NCI-H2171 (cell line): ENCODE data around the gene PRR14L.
A peak's percentile ranks its signal among the peaks of the same experiment; 100 is the strongest.
"Not testable (repeated sequence)": the region's sequence is repeated elsewhere in the genome, so short reads cannot be mapped to it uniquely, and the experiment has no call there.

ENCODE experiments used
- DNase-seq: peaks from one replicate; lab custom pipeline; 2025; lab: John Stamatoyannopoulos, UW

PRR14L gene

GRCh38 chr22:31681349-31682345, 68.3 kb downstream of the PRR14L start:
- no peak for DNase-seq

- no peak for DNase-seq
Measured at GRCh38 chr22:31680861-31681341, 69.0 kb downstream of the PRR14L start.

GRCh38 chr22:31678748-31679147, 71.2 kb downstream of the PRR14L start:
- DNase-seq: no peak

DNA sequence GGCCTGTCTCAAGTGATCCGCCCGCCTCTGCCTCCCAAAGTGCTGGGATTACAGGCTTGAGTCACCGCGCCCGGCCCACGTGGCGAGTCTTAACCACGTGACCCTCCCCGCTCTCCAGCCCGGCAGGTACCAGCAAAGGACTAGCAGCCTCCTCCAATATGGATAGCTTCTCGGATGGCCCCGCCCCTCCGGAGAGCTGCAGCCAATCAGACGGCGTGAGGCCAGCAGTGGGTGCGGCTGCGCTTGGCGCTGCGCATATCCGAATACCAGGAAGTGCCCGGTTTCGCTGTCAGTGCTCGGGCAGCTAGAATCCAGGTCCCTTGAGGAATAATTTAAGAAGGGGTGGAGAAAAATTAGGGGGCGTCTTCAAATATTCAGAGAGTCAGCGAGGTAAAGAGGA, 73.2 kb downstream of the PRR14L start:
- peak; percentile 80 for DNase-seq

DNA sequence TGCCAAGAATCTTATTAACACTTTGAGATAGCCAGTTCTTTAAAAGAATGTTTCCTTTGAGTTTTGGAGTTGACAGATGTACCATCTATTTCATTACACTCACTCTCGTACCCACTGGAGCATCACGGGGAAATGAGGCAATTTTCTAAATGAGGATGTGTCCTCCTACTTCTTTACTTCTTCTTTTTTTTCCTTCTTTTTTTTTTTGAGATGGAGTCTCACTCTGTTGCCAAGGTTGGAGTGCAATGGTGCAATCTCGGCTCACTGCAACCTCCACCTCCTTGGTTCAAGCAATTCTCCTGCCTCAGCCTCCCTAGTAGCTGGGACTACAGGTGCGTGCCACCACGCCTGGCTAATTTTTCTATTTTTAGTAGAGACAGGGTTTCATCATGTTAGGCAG, 75.7 kb downstream of the PRR14L start:
- not testable (repeated sequence) for DNase-seq

- DNase-seq: not testable (repeated sequence)
Measured at GRCh38 chr22:31668849-31669248, 81.1 kb downstream of the PRR14L start.

- no peak for DNase-seq
Measured at GRCh38 chr22:31662668-31663037, 87.3 kb downstream of the PRR14L start.

DNA sequence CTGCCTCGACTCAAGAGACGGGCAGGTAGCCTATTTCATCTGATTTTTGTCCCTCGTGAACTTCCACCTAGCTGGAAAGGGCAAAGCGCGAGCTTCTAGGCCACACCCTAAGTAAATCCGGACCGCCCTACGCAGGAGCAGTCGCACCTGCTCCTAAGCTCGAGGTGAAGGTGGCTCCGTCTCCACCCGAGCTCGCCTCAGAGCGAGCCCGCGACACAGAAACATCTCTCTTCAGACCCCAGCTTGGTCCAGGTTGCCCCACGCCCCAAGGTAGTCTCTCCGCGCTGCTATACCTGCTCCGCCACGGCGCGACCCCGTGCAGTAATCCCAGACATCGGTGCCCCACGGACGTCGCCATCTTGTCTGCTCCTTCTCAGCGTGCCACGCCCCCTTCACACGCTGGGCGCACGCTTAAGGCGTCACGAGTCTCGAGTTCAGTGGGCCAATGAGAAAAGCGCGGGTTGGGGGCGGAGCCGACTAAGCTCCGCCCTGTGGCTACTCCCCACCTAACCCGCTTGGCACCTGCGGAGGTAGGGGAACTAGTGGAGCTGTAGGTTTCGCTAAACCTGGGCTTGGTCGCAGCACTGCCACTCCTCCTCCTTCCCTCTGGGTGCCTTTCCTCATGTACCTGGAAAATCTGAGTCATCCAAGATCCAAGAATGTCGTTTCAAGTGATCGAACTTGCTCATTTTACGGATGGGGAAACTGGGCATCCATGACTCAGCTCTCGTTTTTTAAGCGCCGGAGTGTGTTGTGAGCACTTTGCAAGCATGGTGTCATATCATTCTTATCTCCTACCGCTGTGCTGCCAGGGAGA, 87.9 kb downstream of the PRR14L start, which contains the start of gene PISD:
Gene PISD (minus strand): TSS at position 365 of the 817 bp plus-strand sequence. CDS start 7 bp downstream, at position 358.
- peak; percentile 97 for DNase-seq

GRCh38 chr22:31660860-31661341, 89.0 kb downstream of the PRR14L start:
- DNase-seq: not testable (repeated sequence)

DNA sequence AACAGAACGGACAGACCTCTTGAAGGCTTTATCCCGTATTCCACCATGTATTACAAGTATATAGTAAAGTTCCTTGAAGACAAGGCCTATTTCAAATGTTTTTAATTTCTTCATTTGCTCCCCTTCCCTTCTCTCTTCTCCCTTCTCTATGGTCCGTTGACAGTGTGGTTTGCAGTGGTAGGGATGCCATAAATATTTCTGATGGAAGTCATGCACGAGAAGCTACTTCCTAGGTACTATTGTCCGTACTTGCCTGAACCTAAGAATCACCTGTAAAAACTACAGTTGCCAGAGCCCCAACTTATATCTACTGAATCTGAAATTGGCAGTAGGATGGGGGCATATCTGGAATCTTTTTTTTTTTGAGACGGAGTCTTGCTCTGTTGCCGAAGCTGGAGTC, 90.7 kb downstream of the PRR14L start:
- DNase-seq: no peak

DNA sequence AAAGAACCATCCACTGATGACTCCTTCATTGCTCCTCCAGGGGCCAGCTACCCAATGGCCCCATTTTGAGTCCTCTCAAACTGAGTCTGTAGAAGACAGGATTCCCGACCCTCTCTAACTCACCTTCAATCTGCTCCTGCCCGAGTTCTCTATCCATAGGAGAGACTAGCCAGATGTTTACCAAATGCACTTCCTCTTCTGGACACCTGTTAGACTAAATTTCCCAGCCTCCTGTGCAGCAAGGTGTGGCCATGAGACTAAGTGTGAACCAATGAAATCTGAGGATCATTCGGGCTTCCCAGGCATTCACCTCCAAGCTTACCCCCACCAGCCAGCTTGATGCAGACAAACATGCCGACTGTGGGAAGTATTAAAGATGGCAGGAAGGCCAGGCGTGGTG, 95.5 kb downstream of the PRR14L start:
- DNase-seq: no peak

- no peak for DNase-seq
Measured at GRCh38 chr22:31653944-31654343, 96.0 kb downstream of the PRR14L start.

GRCh38 chr22:31652911-31653684, 96.8 kb downstream of the PRR14L start:
- DNase-seq: no peak

GRCh38 chr22:31652088-31652487, 97.8 kb downstream of the PRR14L start:
- no peak for DNase-seq

GRCh38 chr22:31651664-31652063, 98.3 kb downstream of the PRR14L start:
- DNase-seq: no peak

DNA sequence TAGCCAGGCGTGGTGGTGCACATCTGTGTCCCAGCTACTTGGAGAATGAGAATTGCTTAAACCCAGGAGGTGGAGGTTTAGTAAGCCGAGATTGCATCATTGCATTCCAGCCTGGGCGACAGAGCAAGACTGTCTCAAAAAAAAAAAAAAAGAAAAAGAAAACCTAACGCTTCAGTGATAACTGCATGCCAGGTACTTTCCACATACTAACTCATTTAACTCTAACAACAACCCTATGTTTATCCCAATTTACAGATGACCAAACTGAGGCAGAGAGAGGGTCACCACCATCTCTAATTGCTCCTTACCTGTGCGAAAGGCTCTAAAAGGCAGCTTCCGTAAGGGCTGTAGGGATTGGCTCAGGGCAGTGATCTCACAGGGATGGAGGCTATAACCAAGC, 99.5 kb downstream of the PRR14L start:
- DNase-seq: no peak

DNA sequence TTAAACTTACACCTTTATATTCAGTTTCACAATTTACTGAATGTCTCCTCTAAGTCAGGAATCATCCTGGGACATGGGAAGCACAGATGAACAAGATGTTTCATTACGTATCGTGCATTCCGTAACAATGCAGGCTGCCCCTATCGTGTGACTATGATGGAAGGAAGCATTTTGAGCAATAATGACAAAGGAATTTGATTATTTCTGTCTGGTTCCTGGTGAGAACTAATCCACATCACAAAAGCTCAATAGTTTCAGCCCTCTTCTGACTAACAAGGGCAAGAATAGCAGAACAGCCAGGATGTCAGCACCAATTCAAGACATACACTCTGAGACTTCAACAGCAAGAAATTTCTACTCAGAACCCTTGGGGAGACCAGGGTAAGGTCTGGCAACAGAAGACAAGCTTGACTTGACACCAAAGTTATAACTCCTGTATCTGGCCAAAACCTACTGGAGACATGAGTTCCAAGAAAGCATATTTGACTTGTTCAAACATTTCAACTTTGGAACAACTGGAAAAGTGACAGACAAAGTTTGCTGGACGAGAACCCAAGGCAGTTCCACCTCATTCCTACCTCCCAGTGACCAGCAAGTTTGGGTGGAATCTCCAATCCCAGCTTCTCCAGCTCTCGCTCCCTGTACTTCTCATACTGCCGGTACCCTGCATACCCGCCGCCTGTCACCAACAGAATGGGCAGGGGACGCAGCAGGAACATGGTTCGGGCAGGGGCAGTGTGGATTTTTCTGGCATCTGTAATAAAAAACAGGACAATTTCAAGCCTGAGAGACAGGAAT, 102.2 kb downstream of the PRR14L start:
- DNase-seq: no peak

- DNase-seq: no peak
Measured at GRCh38 chr22:31647066-31647465, 102.9 kb downstream of the PRR14L start.

- no peak for DNase-seq
Measured at GRCh38 chr22:31646186-31647019, 103.5 kb downstream of the PRR14L start.
